ENCODE data around the gene TGFBR1.

The TGFBR1 gene

GRCh38 chr9:99105152-99106043, 485 bp downstream of the TGFBR1 start:
- DNase-seq = peak in 33 of 51 donors; percentile 9 to 66 (median 37)

- no peak for DNase-seq
Measured at GRCh38 chr9:99106044-99106375, 1.1 kb downstream of the TGFBR1 start.

- DNase-seq = no peak
Measured at GRCh38 chr9:99107421-99107820, 2.5 kb downstream of the TGFBR1 start.

- DNase-seq = no peak
Measured at GRCh38 chr9:99108131-99108530, 3.2 kb downstream of the TGFBR1 start.

GRCh38 chr9:99109522-99109921, 4.6 kb downstream of the TGFBR1 start:
- DNase-seq = peak in 2 of 51 donors; percentile 10 to 12

- no peak for DNase-seq
Measured at GRCh38 chr9:99112750-99113413, 8.0 kb downstream of the TGFBR1 start.

GRCh38 chr9:99113414-99114048, 8.6 kb downstream of the TGFBR1 start:
- DNase-seq = no peak

- no peak for DNase-seq
Measured at GRCh38 chr9:99114049-99114440, 9.1 kb downstream of the TGFBR1 start.

GRCh38 chr9:99114846-99115500, 10.1 kb downstream of the TGFBR1 start:
- DNase-seq = no peak

GRCh38 chr9:99116003-99116411, 11.1 kb downstream of the TGFBR1 start:
- no peak for DNase-seq

GRCh38 chr9:99118782-99119466, 14.0 kb downstream of the TGFBR1 start:
- no peak for DNase-seq

GRCh38 chr9:99119976-99120655, 15.2 kb downstream of the TGFBR1 start:
- DNase-seq = no peak

GRCh38 chr9:99121604-99122003, 16.7 kb downstream of the TGFBR1 start:
- DNase-seq = no peak

- DNase-seq = no peak
Measured at GRCh38 chr9:99124534-99125255, 19.8 kb downstream of the TGFBR1 start.

- DNase-seq = no peak
Measured at GRCh38 chr9:99125446-99125845, 20.5 kb downstream of the TGFBR1 start.

- no peak for DNase-seq
Measured at GRCh38 chr9:99126312-99126711, 21.4 kb downstream of the TGFBR1 start.

GRCh38 chr9:99127356-99128132, 22.6 kb downstream of the TGFBR1 start:
- DNase-seq = no peak

- DNase-seq = no peak
Measured at GRCh38 chr9:99128133-99128406, 23.2 kb downstream of the TGFBR1 start.

GRCh38 chr9:99129091-99129490, 24.2 kb downstream of the TGFBR1 start:
- DNase-seq = no peak

- no peak for DNase-seq
Measured at GRCh38 chr9:99130069-99130468, 25.2 kb downstream of the TGFBR1 start.

Measured in hypothalamus (tissue), 51 donors.